GM19395 (cell line): ENCODE data around the gene SF1.

ENCODE experiments used
- ATAC-seq: cut with Tn5 transposase; IDR thresholded peaks from one replicate; pipeline ENCODE4 v1.9.1; 2021; ENCODE audit warnings: mild to moderate bottlenecking, moderate library complexity; ENCODE audit not compliant: unreplicated experiment

The SF1 gene

DNA sequence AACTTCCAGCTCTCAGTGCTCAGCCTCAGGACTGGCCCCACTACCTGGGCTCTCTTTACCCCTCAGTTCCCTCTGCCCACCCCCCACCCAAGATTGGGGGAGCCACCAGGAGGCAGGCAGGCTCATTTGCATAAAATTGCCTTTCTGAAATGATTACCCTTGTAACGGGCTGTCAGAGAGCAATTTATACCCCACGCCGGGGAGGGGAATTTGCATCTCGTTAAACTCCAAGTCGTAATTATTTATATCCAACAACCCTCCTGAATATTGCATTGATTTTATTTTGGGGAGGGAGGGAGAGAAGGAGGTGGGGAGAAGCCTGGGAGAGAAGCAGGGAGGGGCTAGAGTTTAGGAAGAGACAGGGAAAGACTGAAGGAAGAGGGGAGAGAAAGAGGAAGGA is 63.7 kb downstream of the SF1 start:
- ATAC-seq: no peak
